HG03521 (cell line): Measurements from ENCODE around the gene FHIT.

Experiments used
- ATAC-seq: cut with Tn5 transposase; IDR thresholded peaks from one replicate; pipeline ENCODE4 v1.9.1; 2021; ENCODE audit warnings: mild to moderate bottlenecking, moderate library complexity; ENCODE audit not compliant: unreplicated experiment

The FHIT gene

DNA sequence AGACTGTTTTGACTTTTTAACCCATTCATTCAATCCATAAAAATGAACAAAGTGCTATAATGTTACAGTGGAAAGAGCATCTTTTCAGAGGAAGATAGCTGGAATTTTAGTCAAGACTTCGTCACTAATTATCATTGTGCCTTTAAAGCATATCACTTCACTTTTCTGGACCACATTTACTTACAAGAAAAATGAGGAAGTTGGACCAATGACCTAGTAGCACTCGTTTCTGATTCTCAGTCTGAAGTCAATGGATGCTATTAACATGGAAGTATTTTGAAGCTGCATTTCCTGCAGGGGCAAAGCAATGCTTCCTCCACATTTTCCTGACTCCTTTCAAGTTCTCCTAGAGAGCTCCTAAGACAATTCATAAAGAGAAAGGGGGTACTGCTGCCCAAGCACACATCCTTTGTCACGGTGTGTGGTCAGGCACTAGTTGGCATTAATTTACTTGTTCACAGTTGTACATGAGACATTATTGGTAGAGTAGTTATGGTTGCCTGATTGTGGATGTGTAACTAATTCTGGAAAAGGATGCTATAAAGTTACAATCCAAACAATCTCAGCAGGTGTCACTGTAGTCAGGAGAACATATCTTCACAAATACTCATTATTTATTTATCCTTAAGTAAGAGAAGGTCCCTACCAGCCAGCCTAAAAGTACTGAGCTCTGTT, 1049.1 kb downstream of the FHIT start:
- ATAC-seq: no peak

- no peak for ATAC-seq
Measured at GRCh38 chr3:60199306-60199705, 1051.9 kb downstream of the FHIT start.

- ATAC-seq: no peak
Measured at GRCh38 chr3:60198179-60198720, 1053.0 kb downstream of the FHIT start.

DNA sequence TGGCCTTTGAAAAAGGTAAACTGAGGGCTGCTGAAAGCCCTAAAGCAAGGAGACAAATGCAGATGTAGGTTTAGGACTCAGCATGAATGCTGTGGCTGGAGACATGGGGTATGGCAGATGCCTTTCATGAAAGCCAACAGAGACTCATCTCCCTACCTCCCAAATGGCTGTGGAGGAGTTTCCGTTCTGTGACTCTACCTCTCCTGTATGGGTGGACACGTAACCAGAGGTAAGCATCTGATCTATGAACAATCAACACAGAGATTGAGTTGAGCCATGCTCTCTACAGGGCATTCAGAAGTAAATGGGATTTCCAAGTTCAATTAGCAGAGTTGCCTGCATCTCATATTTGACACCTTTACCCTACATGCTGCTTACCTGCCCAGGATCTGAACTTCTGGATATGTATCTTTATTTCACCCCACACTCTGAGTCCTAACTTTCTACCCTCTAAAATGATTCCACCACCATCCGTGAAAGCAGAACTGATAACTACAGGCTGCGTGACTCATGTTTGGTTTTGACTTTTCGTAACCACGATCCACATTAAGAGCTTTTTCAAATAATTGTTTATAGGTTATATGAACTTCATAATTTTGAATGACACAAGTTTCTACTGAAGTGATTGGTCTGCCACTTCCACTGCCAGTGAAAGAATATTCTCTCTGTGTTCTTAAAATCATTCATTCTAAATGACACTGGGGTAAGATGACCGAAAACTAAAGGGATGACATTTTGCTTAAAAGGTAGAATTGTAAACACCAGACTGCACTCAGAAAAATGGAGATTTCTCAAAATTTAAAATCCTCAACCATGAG, 1058.7 kb downstream of the FHIT start:
- ATAC-seq: no peak

GRCh38 chr3:60190073-60190472, 1061.2 kb downstream of the FHIT start:
- ATAC-seq: no peak

DNA sequence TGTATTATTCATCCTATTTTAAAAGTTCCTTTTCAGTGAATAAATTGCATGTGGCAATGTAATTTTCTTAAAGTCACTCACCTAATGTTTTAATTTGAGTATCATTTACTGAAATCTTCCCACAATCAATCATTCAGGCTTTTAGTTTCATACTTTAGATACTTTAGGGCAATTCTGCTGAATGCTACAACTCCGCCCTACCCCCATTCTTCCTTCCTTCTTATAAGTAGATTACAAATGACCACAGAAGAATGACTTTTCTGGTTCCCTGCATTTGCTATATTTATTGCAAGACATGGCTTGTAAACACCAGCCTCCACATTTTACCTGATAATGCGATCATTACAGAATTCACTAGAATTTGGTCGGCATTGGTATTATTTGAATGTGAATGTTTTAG, 1061.9 kb downstream of the FHIT start:
- ATAC-seq: no peak

DNA sequence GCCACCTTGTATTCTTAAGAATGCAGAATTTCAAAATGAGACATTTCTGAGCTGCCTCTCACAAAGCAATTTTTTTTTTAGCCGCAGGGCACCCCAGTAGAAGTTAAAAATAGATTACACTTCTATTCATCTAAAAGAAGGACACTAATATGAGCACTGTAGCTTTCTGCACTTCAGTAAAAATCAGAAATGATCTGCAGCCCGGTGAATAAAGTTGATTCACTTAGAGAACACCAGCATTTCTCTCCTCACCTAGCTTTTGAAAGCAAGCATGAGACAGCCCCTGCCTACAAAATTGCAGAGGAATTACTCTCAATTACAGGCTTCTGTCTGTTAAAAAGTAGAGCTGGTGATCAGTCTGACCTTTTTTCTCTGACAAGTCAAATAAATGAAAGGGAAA, 1062.4 kb downstream of the FHIT start:
- ATAC-seq: no peak

DNA sequence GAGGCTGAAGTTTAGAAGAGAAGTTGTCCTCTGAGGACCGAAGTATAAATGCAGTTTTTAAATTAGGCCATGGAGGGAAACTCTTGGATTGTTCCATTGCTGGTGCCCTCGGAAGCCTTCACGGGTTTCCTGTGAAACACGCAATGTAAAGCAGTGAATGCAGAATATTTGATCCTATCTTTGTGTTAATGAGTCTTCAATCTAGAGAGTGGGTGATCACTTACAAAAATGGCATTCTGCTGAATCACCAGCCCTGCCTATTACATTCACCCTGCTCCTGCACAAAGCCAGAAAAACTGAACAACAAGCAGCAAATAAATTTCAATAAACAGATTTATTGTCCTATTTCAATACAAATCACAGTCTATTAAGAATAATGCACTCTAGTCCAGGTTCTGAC, 1063.9 kb downstream of the FHIT start:
- ATAC-seq: no peak

GRCh38 chr3:60186359-60186758, 1064.9 kb downstream of the FHIT start:
- no peak for ATAC-seq

- no peak for ATAC-seq
Measured at GRCh38 chr3:60185161-60185560, 1066.1 kb downstream of the FHIT start.

DNA sequence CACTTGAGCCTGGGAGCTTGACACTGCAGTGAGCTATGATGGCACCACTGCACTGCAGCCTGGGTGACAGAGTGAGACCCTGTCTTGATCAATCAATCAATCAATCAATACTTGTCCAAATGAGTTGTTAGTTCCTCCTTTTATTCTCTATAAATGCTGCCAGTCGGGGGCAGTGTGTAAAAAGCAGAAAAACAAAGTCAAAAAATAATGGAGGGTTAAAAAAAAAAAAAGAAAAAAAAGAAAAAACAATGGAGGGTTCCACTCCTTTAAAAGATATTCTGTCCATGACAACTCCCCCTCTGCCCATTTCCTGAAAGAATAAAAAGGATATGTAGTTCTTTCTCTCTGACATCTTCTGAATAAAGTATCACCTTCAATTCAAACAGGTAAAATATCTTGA, 1068.6 kb downstream of the FHIT start:
- ATAC-seq: no peak

DNA sequence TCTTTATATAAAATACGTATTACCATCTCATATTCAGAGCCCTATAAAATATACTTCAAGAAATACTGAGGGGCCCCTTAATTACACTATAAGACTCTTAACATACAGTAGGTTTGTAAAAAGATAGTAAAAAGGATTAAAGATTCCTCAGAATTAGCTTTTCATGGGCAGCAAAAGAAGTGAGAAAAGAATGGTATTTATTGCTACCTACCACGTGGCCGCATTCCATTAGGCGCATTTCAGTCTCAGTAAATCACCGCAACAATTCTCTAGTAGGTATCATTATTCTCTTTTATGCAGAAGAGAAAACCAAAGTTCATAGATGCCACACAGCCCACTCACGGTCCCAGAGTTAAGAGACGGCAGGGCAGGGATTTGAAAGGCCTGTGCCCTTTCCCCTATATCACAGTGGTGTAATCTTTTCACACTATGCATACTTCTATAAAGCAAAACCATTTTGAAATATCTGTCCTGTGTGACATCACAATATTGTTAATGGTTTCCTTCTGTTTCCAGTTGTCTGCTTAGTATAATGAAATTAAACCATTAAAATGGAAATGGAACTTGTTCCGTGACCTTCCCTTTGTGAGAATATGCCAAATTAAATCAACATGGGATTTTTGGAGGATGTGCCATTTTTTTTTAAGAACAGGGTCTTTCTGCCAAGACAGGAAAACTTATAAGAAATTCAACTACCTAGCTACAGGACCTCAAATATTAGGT, 1072.2 kb downstream of the FHIT start:
- no peak for ATAC-seq

DNA sequence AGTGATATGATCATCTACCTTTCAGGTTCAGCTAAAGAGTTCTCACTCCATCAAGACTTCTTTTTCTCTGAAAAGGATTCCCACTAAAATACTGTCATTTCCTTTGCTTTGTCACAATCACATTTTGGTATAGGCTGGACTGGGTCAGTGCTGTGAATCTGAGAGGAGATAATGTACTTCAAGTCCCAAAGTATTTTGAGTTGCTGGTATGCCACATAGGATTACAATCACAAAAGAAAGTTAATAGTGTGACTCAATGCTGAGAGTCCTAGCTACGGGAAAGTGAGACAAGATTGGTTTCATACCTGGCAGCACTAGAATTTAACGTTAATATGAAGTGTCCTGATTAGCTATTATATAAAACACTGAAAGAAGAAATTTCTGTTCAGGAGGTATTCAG, 1073.5 kb downstream of the FHIT start:
- no peak for ATAC-seq

DNA sequence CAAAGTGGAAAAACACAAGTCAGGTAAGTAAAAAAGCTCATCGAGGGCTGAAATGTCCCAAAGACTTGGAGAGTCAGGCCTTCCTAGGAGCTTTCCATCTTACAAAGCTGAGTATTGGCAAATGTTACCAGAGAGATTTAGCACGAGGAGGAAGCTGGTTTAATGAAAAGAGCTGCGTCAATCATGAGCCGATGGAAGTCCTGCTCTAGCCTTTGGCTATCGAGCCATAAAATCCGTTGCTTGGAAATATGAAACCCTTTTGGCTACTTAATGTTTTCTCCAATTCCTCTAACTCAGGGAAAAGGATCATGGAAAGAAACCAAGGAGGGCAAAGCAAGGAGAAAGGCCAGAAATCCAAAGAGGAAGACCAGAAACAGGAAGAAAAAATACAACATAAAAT, 1074.6 kb downstream of the FHIT start:
- no peak for ATAC-seq

- ATAC-seq: no peak
Measured at GRCh38 chr3:60175680-60176079, 1075.6 kb downstream of the FHIT start.

DNA sequence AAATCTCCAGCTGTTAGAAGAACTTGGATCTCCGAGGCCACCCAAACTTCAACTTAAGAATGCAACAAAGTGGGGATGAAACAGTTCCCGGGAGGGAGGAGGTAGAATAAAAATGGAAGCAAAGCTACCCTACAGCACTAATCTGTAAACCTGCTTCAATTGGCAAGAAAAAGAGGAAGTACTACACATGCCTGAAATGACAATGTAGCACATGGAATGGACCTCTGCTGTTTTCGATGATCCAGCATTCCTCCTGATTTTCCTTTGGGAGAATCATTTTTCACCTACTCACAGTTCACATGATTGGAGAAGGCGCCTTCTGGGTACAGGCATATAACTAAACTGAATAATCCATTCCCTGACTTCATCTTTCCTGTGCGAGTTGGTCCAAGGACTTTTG, 1081.5 kb downstream of the FHIT start:
- ATAC-seq: no peak

DNA sequence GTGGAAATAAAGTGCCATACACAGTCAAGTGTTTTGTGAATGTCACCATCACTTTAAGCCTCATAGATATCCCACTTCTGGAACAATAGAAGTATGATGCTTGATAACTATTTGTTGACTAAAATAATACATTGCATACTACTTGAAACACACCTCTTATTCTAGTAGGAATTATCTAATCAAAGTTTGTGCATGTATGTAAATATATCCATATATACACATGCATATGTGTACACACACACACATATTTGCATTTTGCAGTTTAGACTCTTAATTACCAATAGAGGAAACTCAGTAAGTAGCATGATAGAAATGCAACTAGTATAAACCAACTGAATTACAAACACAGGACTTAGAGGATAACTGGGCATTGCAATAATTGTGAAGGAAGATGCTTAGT, 1084.1 kb downstream of the FHIT start:
- no peak for ATAC-seq

GRCh38 chr3:60160822-60161748, 1090.2 kb downstream of the FHIT start:
- ATAC-seq: no peak

DNA sequence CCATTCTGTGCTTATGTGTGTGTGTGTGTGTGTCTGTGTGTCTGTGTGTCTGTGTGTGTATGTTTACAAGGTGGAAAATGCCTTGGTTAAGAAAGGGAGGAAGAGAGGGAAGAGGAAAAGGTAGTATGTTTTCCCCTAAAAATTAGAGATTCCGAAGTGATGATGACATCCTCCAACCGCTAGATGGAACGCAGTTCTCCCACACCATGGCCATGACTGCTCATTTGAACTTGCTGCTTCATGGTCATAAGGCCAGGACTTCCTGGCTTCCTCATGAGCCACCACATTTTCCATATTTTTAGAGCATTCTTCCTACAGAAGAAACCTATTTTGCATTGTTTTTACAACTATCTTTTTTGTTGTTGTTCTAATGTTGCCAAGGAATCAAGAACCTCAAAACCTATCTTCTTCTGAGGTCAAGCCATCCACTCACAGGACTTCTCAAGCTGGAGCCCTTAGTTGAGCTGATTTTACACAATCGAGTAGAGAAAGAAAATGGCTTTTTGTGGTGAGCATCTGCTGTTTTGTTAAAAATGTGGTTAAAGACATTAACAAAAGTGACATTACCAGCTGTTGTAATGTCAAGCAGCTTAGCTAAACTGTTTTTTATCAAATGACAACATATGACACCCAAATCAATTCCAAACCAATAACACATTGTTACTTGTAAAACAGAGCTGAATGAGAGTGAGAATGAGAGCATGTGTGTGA, 1091.0 kb downstream of the FHIT start:
- ATAC-seq: no peak

- ATAC-seq: no peak
Measured at GRCh38 chr3:60158035-60158434, 1093.2 kb downstream of the FHIT start.
